Smooth muscle cell (in vitro differentiated cells): ENCODE measurements around the gene FLCN. TPM values are rescaled to one million over a fixed set of nuclear protein-coding genes. Genes with fewer than 3 reads are reported as not detected.
"Not testable (repeated sequence)": the region's sequence is repeated elsewhere in the genome, so short reads cannot be mapped to it uniquely, and the experiment has no call there.

Experiments used
- DNase-seq: peaks from one replicate; lab custom pipeline; 2025; ENCODE audit not compliant: unreplicated experiment; lab: John Stamatoyannopoulos, UW
- H2AFZ ChIP-seq: fragments of 200-600 bp; sonication (generic); 2 replicates; pipeline ENCODE4 v1.6.0; 2016; ENCODE audit warnings: antibody characterized with exemption, low read depth, mild to moderate bottlenecking
- H3F3A ChIP-seq: fragments of 200-600 bp; sonication (generic); 2 replicates; pipeline ENCODE4 v1.6.0; 2017; ENCODE audit warnings: antibody characterized with exemption, low read depth
- H3K27ac ChIP-seq: fragments of 200-600 bp; sonication (generic); 2 replicates; pipeline ENCODE4 v1.5.1; 2016; ENCODE audit warnings: low read depth, mild to moderate bottlenecking
- H3K27me3 ChIP-seq: fragments of 200-600 bp; sonication (generic); 2 replicates; pipeline ENCODE4 v1.6.1; 2016; ENCODE audit warnings: low read depth, mild to moderate bottlenecking
- H3K36me3 ChIP-seq: fragments of 200-600 bp; sonication (generic); 2 replicates; pipeline ENCODE4 v1.5.1; 2016; ENCODE audit warnings: low read depth
- H3K4me1 ChIP-seq: fragments of 200-600 bp; sonication (generic); 2 replicates; pipeline ENCODE4 v1.5.1; 2016; ENCODE audit warnings: low read depth
- H3K4me2 ChIP-seq: fragments of 200-600 bp; sonication (generic); 2 replicates; pipeline ENCODE4 v1.6.0; 2016; ENCODE audit warnings: mild to moderate bottlenecking
- H3K4me3 ChIP-seq: fragments of 200-600 bp; sonication (generic); 2 replicates; pipeline ENCODE4 v1.5.1; 2016; ENCODE audit warnings: mild to moderate bottlenecking
- H3K79me2 ChIP-seq: fragments of 200-600 bp; sonication (generic); 2 replicates; pipeline ENCODE4 v1.6.0; 2016; ENCODE audit warnings: low read depth, mild to moderate bottlenecking
- H3K9ac ChIP-seq: fragments of 200-600 bp; sonication (generic); 2 replicates; pipeline ENCODE4 v1.6.0; 2016; ENCODE audit warnings: low read depth
- H3K9me3 ChIP-seq: fragments of 200-600 bp; sonication (generic); replicated peaks from 2 replicates; pipeline ENCODE4 v1.5.1; 2016; ENCODE audit warnings: low read depth
- H4K20me1 ChIP-seq: fragments of 200-600 bp; sonication (generic); 2 replicates; pipeline ENCODE4 v1.6.0; 2016; ENCODE audit warnings: low read depth
- CTCF ChIP-seq: fragments of 200-600 bp; sonication (generic); IDR thresholded peaks from 2 replicates; pipeline ENCODE4 v1.5.1; 2017; ENCODE audit warnings: borderline replicate concordance, mild to moderate bottlenecking, antibody characterized with exemption; ENCODE audit not compliant: insufficient read depth, poor library complexity, severe bottlenecking
- WGBS: methylation state at CpG from one replicate; pipeline ENCODE4 v1.1.7; 2016; ENCODE audit warnings: low lambda C conversion rate; 5-methylcytosine and 5-hydroxymethylcytosine counted together
- polyA plus RNA-seq: library from polyadenylated mRNA; unstranded; fragments of >200 nt; fragmentation: Nextera tagmentation; extraction: Ambion mirVana; gene quantifications from 2 replicates; pipeline ENCODE4 v1.2.1, GENCODE V29; 2016
- total RNA-seq: library from RNA; depleted of rRNA; stranded (reverse); fragments of >200 nt; gene quantifications from 2 replicates; pipeline ENCODE4 v1.2.3, GENCODE V29; 2014

FLCN gene
- total and polyA plus RNA-seq, 2 experiments from 2014 or later = 7.6 to 15.1 TPM

GRCh38 chr17:17264430-17264829 lies 27.5 kb upstream of the FLCN start:
- no peak for DNase-seq
- Histone ChIP-seq H3K4me1 (no peaks in the 10 kb centered on the region), H3K4me3 (no peak overlapping the region), H2AFZ (no peak overlapping the region), H3K4me2 (no peak overlapping the region), H3K9ac (no peak overlapping the region), H3K27me3 (no peaks in the 10 kb centered on the region), H3K9me3 (no peaks in the 10 kb centered on the region), H3K27ac (no peak overlapping the region), H3K79me2 (peaks cover 4% of the 10 kb centered on the region), H3K36me3 (peaks cover 43% of the 10 kb centered on the region), H3F3A (no peaks in the 10 kb centered on the region), H4K20me1 (no peaks in the 10 kb centered on the region)
- WGBS = 93% methylated on average over 2 of the region's 2 CpGs
- TF ChIP-seq CTCF = no peak

- TF ChIP-seq CTCF = no peak
- H3K36me3 ChIP-seq = peaks cover 24% of the 10 kb centered on the region
These were observed 22.0 kb upstream of the FLCN start for GRCh38 chr17:17258998-17259397.

GRCh38 chr17:17258011-17258410 lies 21.0 kb upstream of the FLCN start:
- no peaks in the 10 kb centered on the region for H3K27me3 ChIP-seq
- no peak overlapping the region for H3K4me2 ChIP-seq
- no peak for DNase-seq
- WGBS = 94% methylated on average over 7 of the region's 7 CpGs
- H3K9ac ChIP-seq = no peak overlapping the region
- H4K20me1 ChIP-seq = no peaks in the 10 kb centered on the region
- H3K27ac ChIP-seq = no peak overlapping the region
- H3K9me3 ChIP-seq = no peaks in the 10 kb centered on the region
- TF ChIP-seq CTCF = no peak
- H3K4me1 ChIP-seq = no peaks in the 10 kb centered on the region
- H3K36me3 ChIP-seq = peaks cover 22% of the 10 kb centered on the region
- no peak overlapping the region for H2AFZ ChIP-seq
- H3K4me3 ChIP-seq = no peak overlapping the region
- no peaks in the 10 kb centered on the region for H3K79me2 ChIP-seq
- no peaks in the 10 kb centered on the region for H3F3A ChIP-seq

More at GRCh38 chr17:17258998-17259397, 22.0 kb upstream of the FLCN start:
- Histone ChIP-seq H3K4me3 (no peak overlapping the region), H3K27me3 (no peaks in the 10 kb centered on the region), H3K9me3 (no peaks in the 10 kb centered on the region), H3K9ac (no peak overlapping the region), H3K4me1 (no peaks in the 10 kb centered on the region), H3F3A (no peaks in the 10 kb centered on the region), H3K4me2 (no peak overlapping the region), H4K20me1 (no peaks in the 10 kb centered on the region), H3K27ac (no peak overlapping the region), H2AFZ (no peak overlapping the region), H3K79me2 (no peaks in the 10 kb centered on the region)
- no peak for DNase-seq
- 98% methylated on average over 4 of the region's 4 CpGs for WGBS

GRCh38 chr17:17256316-17256715 lies 19.3 kb upstream of the FLCN start:
- Histone ChIP-seq H3K4me3 (no peak overlapping the region), H3K36me3 (peaks cover 16% of the 10 kb centered on the region), H3K27ac (no peak overlapping the region), H4K20me1 (no peaks in the 10 kb centered on the region), H3K27me3 (no peaks in the 10 kb centered on the region), H2AFZ (no peak overlapping the region), H3K4me2 (no peak overlapping the region), H3K79me2 (no peaks in the 10 kb centered on the region), H3K4me1 (no peaks in the 10 kb centered on the region), H3K9ac (no peak overlapping the region), H3K9me3 (no peaks in the 10 kb centered on the region), H3F3A (no peaks in the 10 kb centered on the region)
- no peak for DNase-seq
- 100% methylated on average over 1 of the region's 1 CpG for WGBS
- no peak for TF ChIP-seq CTCF

- not testable (repeated sequence) for H4K20me1 ChIP-seq, H3K9ac ChIP-seq, H3F3A ChIP-seq, DNase-seq, H3K4me2 ChIP-seq, H3K9me3 ChIP-seq, H3K4me3 ChIP-seq, H2AFZ ChIP-seq, H3K4me1 ChIP-seq, H3K27me3 ChIP-seq, H3K27ac ChIP-seq, H3K79me2 ChIP-seq
- 95% methylated on average over 11 of the region's 11 CpGs for WGBS
- peaks cover 16% of the 10 kb centered on the region for H3K36me3 ChIP-seq
These were observed 18.7 kb upstream of the FLCN start for GRCh38 chr17:17255689-17256088.
